Right lobe of liver (tissue), 6 donors: ENCODE results near the gene MYO1C. TPM values are rescaled to one million over a fixed set of nuclear protein-coding genes. Genes with fewer than 3 reads are reported as not detected.

Source experiments
- ATAC-seq, 4 donors: fragments of 200-7000 bp; cut with Tn5 transposase; one replicate each; pipeline ENCODE4 v1.9.1; 2020; ENCODE audit warnings: mild to moderate bottlenecking in 4 of 4, moderate library complexity in 4 of 4
- DNase-seq, 3 donors: peaks; one replicate each; pipeline ENCODE4 v3.0.0-alpha.2; 2020
- H3K27ac ChIP-seq, 3 donors: fragments of 200-600 bp; one replicate each; pipeline ENCODE4 v1.8.0; 2022
- H3K27me3 ChIP-seq, 2 donors: fragments of 200-600 bp; one replicate each; pipeline ENCODE4 v1.8.0; 2022
- H3K36me3 ChIP-seq, 4 donors: fragments of 200-600 bp; sonication (generic) in 1 of 4; one replicate each; pipeline versions ENCODE4 v1.5.1 to v1.8.0; 2017 to 2022; ENCODE audit warnings: control low read depth in 1 of 4
- H3K4me1 ChIP-seq, 4 donors: fragments of 200-600 bp; sonication (generic) in 1 of 4; one replicate each; pipeline versions ENCODE4 v1.5.1 to v1.8.0; 2017 to 2022; ENCODE audit warnings: control low read depth in 1 of 4
- H3K4me3 ChIP-seq, 3 donors: fragments of 200-600 bp; one replicate each; pipeline ENCODE4 v1.8.0; 2022
- H3K9me3 ChIP-seq, 4 donors: fragments of 200-600 bp; sonication (generic) in 1 of 4; one replicate each; pipeline versions ENCODE4 v1.5.1 to v1.8.0; 2017 to 2022; ENCODE audit warnings: control low read depth in 1 of 4
- CTCF ChIP-seq, 4 donors: fragments of 200-600 bp in 3 of 4; fragments of 450-650 bp in 1 of 4; IDR thresholded peaks; one replicate each; pipeline versions ENCODE4 v1.5.1 to v1.8.0; 2016 to 2022; ENCODE audit warnings: antibody characterized with exemption in 4 of 4, mild to moderate bottlenecking in 2 of 4
- POLR2A ChIP-seq: fragments of 450-650 bp; IDR thresholded peaks from one replicate; pipeline ENCODE4 v1.6.1; 2017; ENCODE audit warnings: antibody characterized with exemption, mild to moderate bottlenecking
- WGBS: methylation state at CpG from one replicate; pipeline ENCODE4 v1.1.6; 2018; ENCODE audit warnings: low coverage, low lambda C conversion rate; ENCODE audit not compliant: insufficient coverage; ENCODE audit errors: missing lambda C conversion rate; 5-methylcytosine and 5-hydroxymethylcytosine counted together
- intact Hi-C, 2 donors: fragments of 100-400 bp; cut with DNase I; formaldehyde crosslinking; loops; one replicate each; pipeline versions ENCODE4 v1.11.2 to v1.14.1; 2022
- total RNA-seq, 6 experiments: library from RNA; depleted of rRNA in 2 of 6; stranded (reverse); fragments of >200 nt in 2 of 6; fragmentation: NEBNext Ultra II Directional in 3 of 6; extraction: Animal tissue kit (Norgen Biotek cat#: 25700) in 3 of 6; gene quantifications; one replicate each; pipeline versions ENCODE4 v1.1.0 to v1.2.4, GENCODE V29; 2016 to 2023
- donor health status: DM: no; HTN: yes; CAD: no.
- donor health status: DM: no; HTN: no; CAD: no.
- donor health status: DM: no; HTN: no; CAD: no.
- donor health status: DM: no; HTN: yes; CAD: no.
- donor health status: DM: no; HTN: yes; CAD: no.

The MYO1C gene
- total RNA-seq, 6 experiments from 2014 or later, result 56.6 to 94.7 (median 68.3) TPM

GRCh38 chr17:1462164-1463112 lies 30.0 kb downstream of the MYO1C start:
- ATAC-seq (peak; percentile 24 to 39 (median 34)), DNase-seq (peak in 1 of 3 donors; percentile 39)
- Histone ChIP-seq H3K4me1 (peaks cover 0 to 43% (median 16%) of the 10 kb centered on the region in 4 donors), H3K4me3 (no peak overlapping the region), H3K27ac (peak overlapping the region; percentile 9 to 55 (median 36)), H3K36me3 (peaks cover 0 to 4% (median 0%) of the 10 kb centered on the region in 4 donors), H3K27me3 (no peaks in the 10 kb centered on the region), H3K9me3 (no peaks in the 10 kb centered on the region)
- intact Hi-C loops, result no loop called here
- TF ChIP-seq CTCF (IDR thresholded peaks at IDR 0.05) (no peak), POLR2A (no peak)
- 37% methylated on average over 22 of the region's 33 CpGs for WGBS

GRCh38 chr17:1461198-1461944 lies 31.1 kb downstream of the MYO1C start:
- Histone ChIP-seq H3K4me1 (peaks cover 0 to 53% (median 16%) of the 10 kb centered on the region in 4 donors), H3K27ac (peak overlapping the region in 2 of 3 donors; percentile 57 to 87), H3K4me3 (no peak overlapping the region), H3K27me3 (no peaks in the 10 kb centered on the region), H3K9me3 (no peaks in the 10 kb centered on the region), H3K36me3 (no peaks in the 10 kb centered on the region)
- DNase-seq, result no peak
- intact Hi-C loops, result no loop called here
- TF ChIP-seq POLR2A, result no peak
- TF ChIP-seq CTCF (IDR thresholded peaks at IDR 0.05), result no peak
- no peak for ATAC-seq
- WGBS, result 73% methylated on average over 11 of the region's 18 CpGs

- DNase-seq, result peak; percentile 90 to 96 (median 95)
- TF ChIP-seq POLR2A (no peak), CTCF (IDR thresholded peaks at IDR 0.05) (no peak)
- intact Hi-C loops, result no loop called here
- WGBS, result 29% methylated on average over 3 of the region's 6 CpGs
- H3K9me3 ChIP-seq, result no peaks in the 10 kb centered on the region
- H3K4me3 ChIP-seq, result no peak overlapping the region
- H3K27me3 ChIP-seq, result no peaks in the 10 kb centered on the region
- peak; percentile 41 to 65 (median 50) for ATAC-seq
- H3K36me3 ChIP-seq, result no peaks in the 10 kb centered on the region
- peaks cover 0 to 53% (median 16%) of the 10 kb centered on the region in 4 donors for H3K4me1 ChIP-seq
- peak overlapping the region; percentile 45 to 87 (median 57) for H3K27ac ChIP-seq
Measured at GRCh38 chr17:1460233-1460632, 32.3 kb downstream of the MYO1C start.

- WGBS, result 0% methylated on average over 7 of the region's 93 CpGs
- peak within 1 kb of the TSS; percentile 97 to 98 (median 98) for H3K27ac ChIP-seq
- no peaks in the 10 kb centered on the region for H3K9me3 ChIP-seq
- DNase-seq (peak; percentile 97 to 99 (median 99)), ATAC-seq (peak; percentile 81 to 91 (median 84))
- TF ChIP-seq CTCF (IDR thresholded peaks at IDR 0.05), result no peak
- TF ChIP-seq POLR2A, result peak; percentile 96
- intact Hi-C loops, result loop anchor here in 1 of 2 donors (10.0 kb wide), 1 partner anchor 91 kb away; no protein-coding TSS in a partner anchor
- H3K4me3 ChIP-seq, result peak within 1 kb of the TSS; percentile 93 to 98 (median 98)
- no peaks in the 10 kb centered on the region for H3K27me3 ChIP-seq
- H3K4me1 ChIP-seq, result peaks cover 0 to 63% (median 19%) of the 10 kb centered on the region in 4 donors
- no peaks in the 10 kb centered on the region for H3K36me3 ChIP-seq
Measured at GRCh38 chr17:1455797-1456599, 36.5 kb downstream of the MYO1C start, which contains the start of gene CRK. TSS of gene CRK (minus strand) at chr17:1456232. CDS start at chr17:1456117, 115 bp downstream.
